DMS 273 treated with DMSO at 0.1 percent for 48 hours (cell line): ENCODE results near the gene MRPS16.
A peak's percentile ranks its signal among the peaks of the same experiment; 100 is the strongest.
"Not testable (repeated sequence)": the region's sequence is repeated elsewhere in the genome, so short reads cannot be mapped to it uniquely, and the experiment has no call there.

Experiments
- DNase-seq: peaks from one replicate; lab custom pipeline; 2025; lab: John Stamatoyannopoulos, UW

MRPS16 gene

GRCh38 chr10:73252445-73253224 is at the start of gene MRPS16:
TSS of gene MRPS16 (minus strand) at chr10:73252644. CDS start at chr10:73252482, 162 bp downstream.
- DNase-seq: peak; percentile 89

- no peak for DNase-seq
Measured at GRCh38 chr10:73296946-73297345, 44.5 kb upstream of the MRPS16 start.

- no peak for DNase-seq
Measured at GRCh38 chr10:73293461-73293860, 41.0 kb upstream of the MRPS16 start.

GRCh38 chr10:73289958-73290357 is 37.5 kb upstream of the MRPS16 start:
- no peak for DNase-seq

GRCh38 chr10:73287441-73287840 is 35.0 kb upstream of the MRPS16 start:
- DNase-seq: no peak

- no peak for DNase-seq
Measured at GRCh38 chr10:73281097-73281496, 28.7 kb upstream of the MRPS16 start.

GRCh38 chr10:73264423-73264822 is 12.0 kb upstream of the MRPS16 start:
- DNase-seq: no peak

- DNase-seq: no peak
Measured at GRCh38 chr10:73263693-73264347, 11.4 kb upstream of the MRPS16 start.

- DNase-seq: no peak
Measured at GRCh38 chr10:73262880-73263555, 10.6 kb upstream of the MRPS16 start.

GRCh38 chr10:73262105-73262730 is 9.8 kb upstream of the MRPS16 start:
- no peak for DNase-seq

GRCh38 chr10:73261362-73261995 is 9.0 kb upstream of the MRPS16 start:
- no peak for DNase-seq

GRCh38 chr10:73258612-73259011 is 6.2 kb upstream of the MRPS16 start:
- DNase-seq: not testable (repeated sequence)

GRCh38 chr10:73253225-73253555 is 746 bp upstream of the MRPS16 start:
- DNase-seq: no peak

- no peak for DNase-seq
Measured at GRCh38 chr10:73251683-73252444, 580 bp downstream of the MRPS16 start.

GRCh38 chr10:73248259-73248724 is 4.2 kb downstream of the MRPS16 start:
- no peak for DNase-seq

GRCh38 chr10:73247509-73248258 is 4.8 kb downstream of the MRPS16 start:
- DNase-seq: peak; percentile 22

- DNase-seq: peak; percentile 78
Measured at GRCh38 chr10:73246646-73247508, 5.6 kb downstream of the MRPS16 start, which contains the start of gene DNAJC9. TSS of gene DNAJC9 (minus strand) at chr10:73247255. CDS start at chr10:73247189, 66 bp downstream.

- no peak for DNase-seq
Measured at GRCh38 chr10:73246322-73246645, 6.2 kb downstream of the MRPS16 start.

GRCh38 chr10:73244866-73245477 is 7.5 kb downstream of the MRPS16 start:
- DNase-seq: no peak
